Immature natural killer cell (primary cell): ENCODE measurements around the gene CDC7. TPM values are rescaled to one million over a fixed set of nuclear protein-coding genes. Genes with fewer than 3 reads are reported as not detected.

Source experiments
- DNase-seq, 3 donors: peaks; one replicate each; pipeline ENCODE4 v3.0.0; 2022; ENCODE audit warnings: mixed read lengths in 1 of 3
- H3K27ac Mint-ChIP-seq, 6 donors: one replicate each; pipeline ENCODE4 v1.8.0; 2020; ENCODE audit warnings: mixed read lengths in 6 of 6, mild to moderate bottlenecking in 5 of 6, inconsistent platforms in 4 of 6, moderate library complexity in 3 of 6
- H3K27me3 Mint-ChIP-seq, 3 donors: one replicate each; pipeline ENCODE4 v1.8.0; 2020 to 2021; ENCODE audit warnings: low read depth in 3 of 3, mild to moderate bottlenecking in 3 of 3, mixed read lengths in 3 of 3, moderate library complexity in 3 of 3, inconsistent platforms in 1 of 3
- H3K36me3 Mint-ChIP-seq, 3 donors: one replicate each; pipeline ENCODE4 v1.8.0; 2020; ENCODE audit warnings: mixed read lengths in 3 of 3, inconsistent platforms in 2 of 3, mild to moderate bottlenecking in 2 of 3
- H3K4me1 Mint-ChIP-seq, 2 donors: one replicate each; pipeline ENCODE4 v1.8.0; 2020; ENCODE audit warnings: inconsistent platforms in 2 of 2, mild to moderate bottlenecking in 2 of 2, mixed read lengths in 2 of 2, moderate library complexity in 1 of 2
- H3K4me3 Mint-ChIP-seq, 5 donors: one replicate each; pipeline ENCODE4 v1.8.0; 2020; ENCODE audit warnings: mild to moderate bottlenecking in 5 of 5, mixed read lengths in 5 of 5, inconsistent platforms in 3 of 5, moderate library complexity in 3 of 5
- H3K9me3 Mint-ChIP-seq, 6 donors: one replicate each; pipeline ENCODE4 v1.8.0; 2020; ENCODE audit warnings: mild to moderate bottlenecking in 6 of 6, mixed read lengths in 6 of 6, inconsistent platforms in 4 of 6, moderate library complexity in 3 of 6
- polyA plus RNA-seq, 3 donors: library from polyadenylated mRNA; unstranded; fragments of 300-500 nt; fragmentation: Illumina TruSeq; gene quantifications; one replicate each; pipeline ENCODE4 v1.2.3, GENCODE V29; 2021

CDC7 gene
- polyA plus RNA-seq, 3 donors from 2014 or later, result 1.2 to 3.8 (median 2.4) TPM

DNA sequence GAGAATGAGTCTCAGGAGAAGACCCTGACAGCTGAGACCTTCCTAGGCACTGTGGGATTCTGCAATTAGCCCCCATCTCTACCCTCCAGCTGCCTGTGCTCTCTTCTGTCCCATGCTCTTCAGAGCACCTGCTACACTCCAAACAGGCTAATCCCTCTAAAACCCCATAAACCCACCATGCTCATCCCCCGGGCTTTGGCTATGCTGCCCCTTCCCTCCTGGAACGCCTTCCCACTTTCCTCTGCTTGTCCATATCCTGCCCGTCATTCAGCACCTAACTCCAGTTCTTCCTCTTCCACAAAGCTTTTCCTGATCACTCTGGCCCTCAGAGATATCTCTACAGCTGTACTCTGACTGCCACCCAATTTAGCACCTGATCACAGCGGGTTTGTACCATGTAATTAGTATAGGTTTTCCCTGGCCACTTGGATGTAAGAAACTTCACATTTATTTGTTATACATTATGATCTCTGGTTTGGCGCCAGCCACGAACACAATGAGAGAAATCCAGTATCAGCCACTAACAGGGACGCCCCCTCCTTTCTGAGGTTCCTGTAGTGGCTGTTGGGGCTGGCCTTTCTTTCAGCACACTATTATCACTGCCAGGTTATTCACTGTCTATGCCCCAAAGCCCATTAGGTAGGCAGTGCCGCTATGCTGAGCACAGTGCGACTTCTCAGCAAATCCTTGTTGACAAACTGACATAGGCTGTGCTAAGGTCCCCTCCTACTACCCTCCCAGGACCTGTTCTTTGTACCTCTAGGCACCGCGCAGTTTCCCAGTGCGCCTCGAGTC is 45.1 kb downstream of the CDC7 start:
- Mint-ChIP-seq H3K9me3 (peaks cover 0 to 11% (median under 1%) of the 10 kb centered on the region in 6 donors), H3K4me1 (peaks cover 92 to 100% of the 10 kb centered on the region in 2 donors), H3K36me3 (peaks cover 6 to 18% (median 17%) of the 10 kb centered on the region in 3 donors), H3K27me3 (peaks cover 3 to 11% (median 11%) of the 10 kb centered on the region in 3 donors), H3K27ac (peak overlapping the region; percentile 89 to 96 (median 92)), H3K4me3 (peak overlapping the region; percentile 33 to 63 (median 44))
- no peak for DNase-seq

DNA sequence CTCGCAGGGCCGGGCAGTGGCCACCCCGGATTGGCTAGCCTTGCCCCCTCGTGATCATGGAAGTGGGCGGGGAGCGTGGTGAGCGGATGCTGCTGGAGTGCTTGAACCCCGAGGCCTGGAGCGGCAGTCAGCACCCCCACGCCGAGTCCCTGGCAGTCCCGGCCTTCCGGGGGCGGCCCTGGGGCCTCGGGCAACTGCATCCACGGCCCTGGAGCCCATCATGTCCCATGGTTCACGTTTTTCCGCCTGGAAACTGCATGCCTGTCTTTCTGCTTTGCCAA is 45.6 kb downstream of the CDC7 start:
- Mint-ChIP-seq H3K27ac (peak overlapping the region; percentile 96 to 99 (median 96)), H3K27me3 (peaks cover 3 to 14% (median 11%) of the 10 kb centered on the region in 3 donors), H3K4me1 (peaks cover 92 to 100% of the 10 kb centered on the region in 2 donors), H3K9me3 (peaks cover 0 to 5% (median under 1%) of the 10 kb centered on the region in 6 donors), H3K4me3 (peak overlapping the region in 4 of 5 donors; percentile 57 to 90 (median 80)), H3K36me3 (peaks cover under 1 to 16% (median 11%) of the 10 kb centered on the region in 3 donors)
- DNase-seq, result no peak

DNA sequence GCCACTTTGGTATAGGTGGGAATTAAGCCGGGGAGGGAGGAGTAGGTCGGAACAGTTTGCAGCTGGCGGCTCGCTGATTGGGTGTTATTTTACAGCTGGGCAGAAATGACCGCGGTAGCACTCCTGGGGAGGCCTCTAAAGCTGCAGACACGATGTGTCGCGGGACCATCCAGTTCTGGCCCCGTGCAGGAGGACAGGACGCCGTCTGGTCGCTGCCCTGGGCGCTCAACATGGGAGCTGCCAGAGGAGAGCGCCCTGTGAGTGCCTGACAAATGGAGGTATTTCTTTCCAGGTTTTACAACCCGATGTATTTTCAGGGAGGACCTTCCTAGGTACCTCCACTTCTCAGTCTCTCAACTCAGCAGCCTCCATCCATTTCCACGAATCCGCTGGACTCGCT is 46.2 kb downstream of the CDC7 start:
- no peak for DNase-seq
- H3K27ac Mint-ChIP-seq, result peak overlapping the region; percentile 96 to 99 (median 96)
- peaks cover 92 to 100% of the 10 kb centered on the region in 2 donors for H3K4me1 Mint-ChIP-seq
- H3K36me3 Mint-ChIP-seq, result peaks cover 0 to 14% (median 5%) of the 10 kb centered on the region in 3 donors
- H3K9me3 Mint-ChIP-seq, result peaks cover 0 to under 1% (median 0%) of the 10 kb centered on the region in 6 donors
- H3K27me3 Mint-ChIP-seq, result peaks cover 3 to 15% (median 11%) of the 10 kb centered on the region in 3 donors
- H3K4me3 Mint-ChIP-seq, result peak overlapping the region; percentile 77 to 90 (median 83)

DNA sequence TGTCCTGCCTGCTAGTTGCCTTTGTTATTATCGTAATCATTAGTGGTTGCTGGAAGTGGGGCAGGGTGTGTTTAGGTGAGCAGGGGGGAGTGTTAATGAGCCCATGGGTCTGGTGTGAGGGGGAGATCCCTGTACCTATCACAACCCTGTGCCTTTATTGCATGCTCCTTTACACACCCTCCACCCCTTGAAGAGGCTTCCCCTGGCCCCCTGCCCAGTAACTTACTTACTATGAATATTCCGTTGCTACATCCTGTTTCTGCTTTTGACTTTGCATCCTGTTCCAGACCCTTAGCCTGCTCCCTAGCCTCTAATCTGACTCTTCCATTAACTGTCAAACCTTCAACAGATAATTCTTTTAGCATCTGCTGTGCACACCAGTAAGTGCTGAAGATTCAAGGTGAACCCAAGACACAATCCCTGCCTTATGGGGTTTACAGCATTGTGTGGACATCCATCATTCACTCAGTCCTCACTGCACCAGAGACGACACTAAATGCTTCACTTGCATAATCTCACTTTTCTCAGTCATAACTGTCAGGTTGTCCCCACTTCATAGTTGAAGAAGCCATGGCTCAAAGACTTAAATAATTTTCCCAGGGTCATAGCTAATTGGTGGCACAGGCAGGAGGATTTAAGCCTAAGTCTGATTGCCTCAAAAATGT is 47.9 kb downstream of the CDC7 start:
- peak overlapping the region; percentile 77 to 90 (median 83) for H3K4me3 Mint-ChIP-seq
- H3K27ac Mint-ChIP-seq, result peak overlapping the region; percentile 96 to 99 (median 96)
- H3K27me3 Mint-ChIP-seq, result peaks cover 3 to 12% (median 11%) of the 10 kb centered on the region in 3 donors
- no peaks in the 10 kb centered on the region for H3K9me3 Mint-ChIP-seq
- peak; percentile 43 to 51 (median 50) for DNase-seq
- peaks cover 0 to 14% (median 3%) of the 10 kb centered on the region in 3 donors for H3K36me3 Mint-ChIP-seq
- peaks cover 94 to 100% of the 10 kb centered on the region in 2 donors for H3K4me1 Mint-ChIP-seq

DNA sequence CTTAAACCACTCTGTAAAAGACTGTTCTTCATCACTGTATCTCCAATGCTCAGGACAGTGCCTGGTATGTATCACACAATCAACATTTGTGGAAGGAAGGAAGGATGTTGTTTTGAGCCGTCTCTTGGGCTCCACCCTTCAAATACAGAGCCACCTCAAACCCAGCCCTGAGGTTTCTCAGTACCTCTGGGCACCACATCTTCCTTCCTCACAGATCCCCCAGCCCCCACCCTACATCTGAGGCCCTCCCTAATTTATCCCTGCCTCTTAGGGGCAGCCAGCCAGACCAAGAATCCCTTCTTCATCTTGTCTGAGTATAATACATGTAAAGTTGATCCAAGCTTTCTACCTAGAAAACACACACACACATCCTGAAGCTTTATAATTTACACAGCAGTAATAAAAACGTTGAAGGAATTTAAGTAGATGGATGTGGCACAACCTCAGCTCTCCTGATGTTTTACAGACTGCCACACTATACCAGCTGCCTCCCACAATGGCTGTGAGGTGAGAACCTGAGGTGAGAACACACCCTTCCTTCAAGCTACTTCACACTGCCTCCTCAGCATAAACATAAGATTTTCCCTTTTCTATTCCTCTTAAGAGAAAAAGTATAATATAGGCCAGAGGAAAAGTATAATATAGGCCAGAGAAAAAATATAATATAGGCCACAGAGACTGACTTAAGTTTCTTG is 48.5 kb downstream of the CDC7 start:
- peaks cover 3 to 12% (median 10%) of the 10 kb centered on the region in 3 donors for H3K27me3 Mint-ChIP-seq
- H3K36me3 Mint-ChIP-seq, result peaks cover 0 to 14% (median 3%) of the 10 kb centered on the region in 3 donors
- no peaks in the 10 kb centered on the region for H3K9me3 Mint-ChIP-seq
- H3K27ac Mint-ChIP-seq, result peak overlapping the region; percentile 96 to 99 (median 96)
- H3K4me1 Mint-ChIP-seq, result peaks cover 97 to 100% of the 10 kb centered on the region in 2 donors
- peak; percentile 78 to 83 (median 80) for DNase-seq
- peak overlapping the region; percentile 77 to 90 (median 83) for H3K4me3 Mint-ChIP-seq

DNA sequence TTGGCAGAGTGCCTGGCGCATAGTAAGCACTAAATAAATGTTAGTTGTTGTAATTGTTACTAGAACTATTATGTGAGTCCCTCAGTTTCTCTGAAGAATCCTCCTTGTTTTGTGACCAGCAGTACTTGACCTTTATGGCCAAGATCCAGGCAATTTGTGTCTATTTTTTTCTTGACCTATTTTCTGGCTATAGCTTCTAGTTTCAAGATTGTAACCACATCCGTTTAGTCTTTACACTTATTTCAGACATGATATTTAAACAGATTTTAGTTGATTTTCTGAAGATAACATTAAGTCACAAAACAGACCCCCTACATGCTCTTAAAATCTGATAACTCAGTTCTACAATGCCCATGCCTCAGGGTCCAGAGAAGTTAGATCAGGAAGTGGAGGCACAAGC is 50.3 kb downstream of the CDC7 start:
- DNase-seq, result peak; percentile 69 to 71 (median 69)

DNA sequence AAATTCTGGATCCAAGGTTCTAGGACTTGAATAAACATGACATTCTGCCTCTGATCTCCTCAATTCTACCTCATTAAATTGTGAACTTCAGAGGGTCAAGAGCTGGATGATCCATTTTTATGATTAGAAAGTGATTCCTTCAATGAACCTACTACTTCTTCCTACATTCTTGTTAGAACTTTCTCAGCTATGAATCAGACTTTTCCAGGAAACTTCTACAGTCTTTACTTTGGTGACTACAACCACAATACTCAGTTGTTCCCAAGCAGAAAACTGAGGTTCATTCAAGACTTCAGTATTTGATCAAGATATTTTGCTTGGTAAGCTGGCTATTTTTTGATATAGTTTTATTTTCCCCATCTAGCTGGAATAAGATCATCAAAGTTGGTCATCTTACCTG is 51.4 kb downstream of the CDC7 start:
- H3K27ac Mint-ChIP-seq, result peak overlapping the region; percentile 96 to 99 (median 96)
- peaks cover 0 to 7% (median 3%) of the 10 kb centered on the region in 3 donors for H3K36me3 Mint-ChIP-seq
- H3K27me3 Mint-ChIP-seq, result peaks cover 10 to 20% (median 20%) of the 10 kb centered on the region in 3 donors
- peak overlapping the region; percentile 20 to 69 (median 35) for H3K4me3 Mint-ChIP-seq
- DNase-seq, result no peak
- H3K4me1 Mint-ChIP-seq, result peaks cover 100% of the 10 kb centered on the region in 2 donors
- H3K9me3 Mint-ChIP-seq, result no peaks in the 10 kb centered on the region

More for the DNA sequence above, 50.3 kb downstream of the CDC7 start:
- Mint-ChIP-seq H3K9me3 (no peaks in the 10 kb centered on the region), H3K27ac (peak overlapping the region; percentile 96 to 99 (median 96)), H3K4me3 (peak overlapping the region; percentile 57 to 83 (median 73)), H3K36me3 (peaks cover 0 to 8% (median 3%) of the 10 kb centered on the region in 3 donors), H3K27me3 (peaks cover 11 to 14% (median 12%) of the 10 kb centered on the region in 3 donors), H3K4me1 (peaks cover 98 to 100% of the 10 kb centered on the region in 2 donors)

DNA sequence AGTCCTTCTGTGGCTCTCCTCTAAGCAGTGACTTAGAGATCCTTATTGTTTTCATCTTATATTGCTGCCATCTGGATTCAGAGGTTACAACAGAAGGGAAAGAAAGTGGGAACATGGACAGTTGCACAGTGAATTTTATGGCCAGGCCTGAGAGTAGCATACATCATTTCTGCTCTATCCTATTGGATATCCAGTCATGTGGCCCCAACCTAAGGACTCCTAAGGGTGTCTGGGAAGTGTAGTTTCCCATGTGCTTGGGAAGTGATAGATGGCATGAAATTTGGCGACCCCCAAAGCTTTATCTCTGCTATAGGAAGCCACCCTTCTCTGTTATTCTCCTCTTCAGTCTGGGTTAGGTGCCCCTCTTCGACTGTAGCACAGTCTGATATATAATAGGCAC is 51.9 kb downstream of the CDC7 start:
- Mint-ChIP-seq H3K4me1 (peaks cover 100% of the 10 kb centered on the region in 2 donors), H3K9me3 (no peaks in the 10 kb centered on the region), H3K4me3 (peak overlapping the region; percentile 20 to 69 (median 35)), H3K27ac (peak overlapping the region; percentile 96 to 99 (median 96)), H3K36me3 (peaks cover 0 to 3% (median 3%) of the 10 kb centered on the region in 3 donors), H3K27me3 (peaks cover 10 to 20% (median 19%) of the 10 kb centered on the region in 3 donors)
- DNase-seq, result no peak

DNA sequence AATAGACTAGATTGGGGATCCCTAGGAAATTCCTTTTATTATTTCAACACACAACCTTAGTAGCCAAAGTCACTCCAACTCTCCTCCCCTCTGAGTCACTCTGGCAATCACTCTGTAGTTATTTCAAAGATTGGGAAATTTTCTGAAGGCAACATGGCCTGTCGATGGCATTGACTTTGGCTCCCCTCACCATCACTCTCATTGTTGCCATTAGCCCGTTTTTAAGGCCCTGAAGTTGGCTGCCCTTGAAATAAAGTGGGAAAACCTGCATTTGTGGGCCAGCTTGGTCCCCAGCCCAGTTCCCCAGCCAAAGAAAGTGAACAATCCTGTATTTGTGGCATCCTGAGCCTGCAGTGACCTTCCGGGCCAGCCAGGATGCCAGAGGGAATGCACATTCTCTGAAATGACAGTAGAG is 52.5 kb downstream of the CDC7 start:
- Mint-ChIP-seq H3K9me3 (no peaks in the 10 kb centered on the region), H3K27me3 (peaks cover 10 to 20% (median 19%) of the 10 kb centered on the region in 3 donors), H3K4me3 (peak overlapping the region in 4 of 5 donors; percentile 12 to 69 (median 48)), H3K4me1 (peaks cover 99 to 100% of the 10 kb centered on the region in 2 donors), H3K36me3 (peaks cover 0 to 3% (median 3%) of the 10 kb centered on the region in 3 donors), H3K27ac (peak overlapping the region; percentile 96 to 99 (median 96))
- no peak for DNase-seq

DNA sequence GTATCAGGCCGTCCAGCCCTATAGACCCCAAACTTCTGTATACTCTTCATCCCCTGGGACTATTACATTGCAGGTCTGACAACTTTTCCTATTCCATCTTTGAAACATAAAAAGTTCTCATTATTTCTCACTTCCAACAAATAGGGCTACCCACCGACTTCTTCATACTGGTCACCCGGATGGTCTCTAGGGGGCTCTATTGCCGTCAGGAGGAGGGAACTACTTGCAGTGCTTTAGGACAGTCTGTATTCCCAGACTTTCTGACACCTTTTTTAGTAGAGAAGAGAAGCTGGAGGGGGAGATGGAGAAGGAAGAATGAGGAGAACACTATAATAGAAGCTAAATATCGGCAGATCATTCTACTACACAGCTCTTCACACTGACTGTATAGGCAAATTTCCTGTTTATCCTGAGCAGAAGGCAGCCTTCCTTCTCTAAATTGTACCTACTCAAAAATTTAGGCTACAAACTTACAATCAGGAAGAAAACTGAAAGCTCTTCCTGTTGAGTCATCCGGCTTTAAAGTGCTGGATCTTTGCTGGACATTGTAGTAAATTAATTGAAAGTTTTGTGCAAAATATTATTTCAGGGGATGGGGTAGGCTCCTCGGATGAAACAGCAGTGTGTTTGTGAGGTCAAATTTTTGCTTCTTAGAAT is 54.6 kb downstream of the CDC7 start:
- Mint-ChIP-seq H3K9me3 (no peaks in the 10 kb centered on the region), H3K36me3 (peaks cover 0 to 9% (median 3%) of the 10 kb centered on the region in 3 donors), H3K27ac (peak overlapping the region; percentile 96 to 99 (median 96)), H3K4me1 (peaks cover 99 to 100% of the 10 kb centered on the region in 2 donors), H3K27me3 (peaks cover 5 to 17% (median 12%) of the 10 kb centered on the region in 3 donors), H3K4me3 (peak overlapping the region; percentile 57 to 76 (median 74))
- no peak for DNase-seq

DNA sequence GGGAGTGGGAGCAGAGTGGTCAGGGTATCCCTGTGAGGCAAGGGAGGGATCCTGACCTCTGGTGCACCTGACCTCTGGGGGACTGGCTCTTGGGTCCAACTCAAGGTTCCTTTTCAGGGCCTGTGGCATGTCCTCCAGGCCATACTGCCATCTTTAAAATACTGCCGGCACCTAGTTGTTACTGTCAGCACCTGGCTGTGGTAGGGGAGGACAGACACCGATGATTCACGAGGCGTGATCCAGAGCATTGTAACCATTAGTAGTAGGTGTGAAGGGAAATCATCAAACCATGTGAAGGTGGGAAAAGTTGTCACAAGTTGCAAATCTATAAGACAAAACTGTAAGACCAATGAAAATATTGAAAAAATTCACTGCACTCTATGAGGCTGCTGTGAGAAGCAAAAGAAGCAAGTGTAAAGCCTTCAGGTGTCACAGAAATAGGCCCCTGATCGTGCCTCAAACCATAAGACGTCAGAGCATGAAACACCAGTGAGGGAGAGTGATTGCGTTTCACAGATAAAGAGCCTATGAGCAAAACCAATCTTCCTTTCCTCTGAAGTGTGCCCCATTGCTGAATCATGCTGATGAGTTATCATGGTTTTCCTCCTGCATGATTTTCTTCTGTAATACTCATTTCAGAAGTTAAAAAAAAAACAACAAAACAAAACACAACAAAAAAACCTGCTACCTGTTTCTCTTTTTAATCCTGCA is 55.3 kb downstream of the CDC7 start:
- H3K27ac Mint-ChIP-seq, result peak overlapping the region; percentile 96 to 99 (median 96)
- peak overlapping the region; percentile 57 to 76 (median 74) for H3K4me3 Mint-ChIP-seq
- peak; percentile 90 to 94 (median 92) for DNase-seq
- H3K27me3 Mint-ChIP-seq, result peaks cover 5 to 17% (median 11%) of the 10 kb centered on the region in 3 donors
- peaks cover 0 to 8% (median 3%) of the 10 kb centered on the region in 3 donors for H3K36me3 Mint-ChIP-seq
- H3K9me3 Mint-ChIP-seq, result no peaks in the 10 kb centered on the region
- H3K4me1 Mint-ChIP-seq, result peaks cover 98% of the 10 kb centered on the region in 2 donors

DNA sequence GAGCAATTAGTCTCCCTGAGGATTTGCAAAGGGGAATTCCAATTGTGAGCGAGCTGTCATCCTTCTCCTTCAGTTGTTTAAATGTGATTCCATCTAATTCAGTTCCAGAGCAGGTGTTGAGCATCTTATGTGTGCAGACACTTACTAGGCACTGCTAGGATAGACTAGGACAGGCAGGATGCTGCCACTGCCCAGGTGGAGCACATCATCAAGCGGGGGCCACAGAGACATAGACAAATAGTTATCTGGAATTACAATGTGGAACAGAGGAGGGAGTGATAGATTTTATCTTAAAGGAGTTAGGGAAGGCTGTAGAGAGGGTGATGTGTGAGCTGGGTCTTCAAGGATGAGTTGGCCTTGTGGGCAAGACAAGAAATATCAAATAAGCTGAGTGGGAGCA is 55.9 kb downstream of the CDC7 start:
- peaks cover 97 to 98% of the 10 kb centered on the region in 2 donors for H3K4me1 Mint-ChIP-seq
- peak overlapping the region; percentile 96 to 99 (median 96) for H3K27ac Mint-ChIP-seq
- H3K9me3 Mint-ChIP-seq, result no peaks in the 10 kb centered on the region
- DNase-seq, result no peak
- H3K27me3 Mint-ChIP-seq, result peaks cover 8 to 22% (median 8%) of the 10 kb centered on the region in 3 donors
- H3K4me3 Mint-ChIP-seq, result peak overlapping the region; percentile 57 to 76 (median 74)
- peaks cover 3 to 5% (median 3%) of the 10 kb centered on the region in 3 donors for H3K36me3 Mint-ChIP-seq
